IPS DF 6.9 (cell line): ENCODE measurements around the gene DGCR2.

ENCODE experiments used
- DNase-seq: peaks from one replicate; pipeline ENCODE4 v3.0.0-alpha.2; 2013; ENCODE audit warnings: low read depth, low spot score
- H3K27ac ChIP-seq: one replicate; pipeline ENCODE4 v1.5.1; 2013; ENCODE audit warnings: low read length, control low read depth
- H3K27me3 ChIP-seq: 2 replicates; pipeline ENCODE4 v1.6.1; 2013; ENCODE audit warnings: mild to moderate bottlenecking, low read length; ENCODE audit not compliant: control insufficient read depth, insufficient read depth
- H3K36me3 ChIP-seq: 2 replicates; pipeline ENCODE4 v1.6.1; 2013; ENCODE audit warnings: low read length; ENCODE audit not compliant: control insufficient read depth, insufficient read depth
- H3K4me1 ChIP-seq: 2 replicates; pipeline ENCODE4 v1.6.1; 2013; ENCODE audit warnings: low read length; ENCODE audit not compliant: control insufficient read depth, insufficient read depth
- H3K4me3 ChIP-seq: 2 replicates; pipeline ENCODE4 v1.5.1; 2013; ENCODE audit warnings: mild to moderate bottlenecking, low read length
- H3K9me3 ChIP-seq: 2 replicates; pipeline ENCODE4 v1.6.1; 2013; ENCODE audit warnings: low read length, inconsistent platforms; ENCODE audit not compliant: control insufficient read depth, insufficient read depth
- WGBS: extraction: QIAGEN DNeasy Blood & Tissue Kit; methylation state at CpG from one replicate; pipeline ENCODE4 v1.1.7; 2013; ENCODE audit warnings: mixed read lengths, missing lambda C conversion rate; ENCODE audit not compliant: insufficient read length, insufficient coverage; 5-methylcytosine and 5-hydroxymethylcytosine counted together

The DGCR2 gene

DNA sequence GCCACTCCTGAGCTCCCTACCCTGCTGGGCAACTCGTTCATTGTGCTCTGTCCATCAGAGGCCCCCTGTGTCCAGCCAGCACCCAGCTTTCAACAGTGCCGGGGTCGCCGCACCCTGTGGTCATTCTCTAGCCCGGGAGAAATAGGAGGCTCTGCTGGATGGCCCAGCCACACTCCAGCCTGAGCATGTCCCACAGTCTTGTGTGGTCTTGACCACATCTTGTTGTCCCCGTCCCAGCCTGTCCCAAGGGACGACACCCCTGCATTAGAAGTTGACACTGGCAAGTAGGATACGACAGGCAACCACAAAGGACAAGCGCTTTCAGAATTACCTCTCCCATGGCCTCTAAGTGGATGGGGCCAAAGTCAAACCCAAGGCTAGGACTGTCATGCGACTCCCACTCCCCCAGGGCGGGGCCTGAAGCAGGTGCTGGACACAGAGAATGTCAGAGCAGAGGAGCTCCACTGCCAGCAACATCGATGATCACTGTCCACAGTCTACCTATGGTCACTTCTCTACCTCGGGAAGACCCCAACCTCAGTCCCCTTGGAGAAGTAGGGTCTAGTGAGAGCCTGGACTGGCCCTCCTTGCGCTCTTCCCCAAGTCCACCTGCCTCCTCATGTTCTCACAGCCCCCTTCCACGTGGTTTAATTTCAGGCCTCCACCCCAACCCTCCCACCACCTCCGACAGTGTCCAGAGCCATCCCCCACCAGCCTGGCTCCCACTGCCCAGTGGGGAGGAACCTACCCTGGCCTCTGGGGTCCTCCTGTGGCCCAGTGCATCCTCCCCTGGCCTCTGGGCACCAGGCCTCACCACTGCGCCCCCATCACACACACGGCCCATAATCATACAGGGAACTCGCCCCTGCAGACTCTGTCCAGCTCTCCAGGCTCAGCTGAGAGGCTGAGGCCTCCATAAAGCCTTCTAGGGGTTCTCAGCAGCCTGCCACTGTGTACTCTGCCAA lies 4.4 kb upstream of the DGCR2 start:
- Histone ChIP-seq H3K27me3 (no peaks in the 10 kb centered on the region), H3K27ac (no peak overlapping the region), H3K9me3 (no peaks in the 10 kb centered on the region), H3K4me1 (no peaks in the 10 kb centered on the region; the same call in 1 of the 2 replicates), H3K36me3 (0 out of 2 replicates have a peak, but pooled peaks cover under 1% of the 10 kb centered on the region), H3K4me3 (no peak overlapping the region)
- DNase-seq: no peak
- WGBS: no CpG with 5 or more reads among the region's 19 CpGs

GRCh38 chr22:19125474-19126308 lies 3.5 kb upstream of the DGCR2 start:
- DNase-seq: no peak
- peaks cover 3% of the 10 kb centered on the region; the same call in 1 of the 2 replicates for H3K4me1 ChIP-seq
- no peaks in the 10 kb centered on the region for H3K9me3 ChIP-seq
- WGBS: no CpG with 5 or more reads among the region's 21 CpGs
- no peak overlapping the region for H3K27ac ChIP-seq
- H3K27me3 ChIP-seq: no peaks in the 10 kb centered on the region
- H3K36me3 ChIP-seq: no peaks in the 10 kb centered on the region
- no peak overlapping the region for H3K4me3 ChIP-seq

GRCh38 chr22:19125011-19125410 lies 2.8 kb upstream of the DGCR2 start:
- Histone ChIP-seq H3K4me3 (no peak overlapping the region), H3K36me3 (no peaks in the 10 kb centered on the region), H3K27ac (no peak overlapping the region), H3K9me3 (no peaks in the 10 kb centered on the region), H3K4me1 (peaks cover 3% of the 10 kb centered on the region; the same call in 1 of the 2 replicates), H3K27me3 (no peaks in the 10 kb centered on the region)
- no CpG with 5 or more reads among the region's 11 CpGs for WGBS
- no peak for DNase-seq

- WGBS: no CpG with 5 or more reads among the region's 4 CpGs
Observed at GRCh38 chr22:19124377-19124776, 2.2 kb upstream of the DGCR2 start.

DNA sequence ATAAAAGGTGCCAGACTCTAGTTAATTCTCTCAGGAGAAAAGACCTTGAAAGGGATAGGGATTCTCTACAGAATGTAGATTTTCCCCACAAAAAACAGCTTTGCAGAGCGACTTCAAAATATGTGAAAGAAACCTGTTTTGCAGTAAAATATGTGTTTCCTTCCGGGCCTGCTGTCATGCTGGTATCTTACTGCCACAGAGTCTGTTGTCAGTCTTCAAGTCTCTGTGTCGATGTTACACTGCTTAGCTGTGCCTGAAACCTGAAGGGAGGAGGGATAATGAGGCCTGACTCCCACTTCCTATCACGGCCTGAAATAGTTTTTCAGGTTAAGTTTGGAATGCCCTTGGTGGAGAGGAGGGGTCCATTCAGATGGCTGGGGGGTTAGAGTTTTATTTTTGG lies 1.7 kb upstream of the DGCR2 start:
- Histone ChIP-seq H3K4me1 (peaks cover 3% of the 10 kb centered on the region; the same call in 1 of the 2 replicates), H3K36me3 (no peaks in the 10 kb centered on the region), H3K9me3 (no peaks in the 10 kb centered on the region), H3K27me3 (no peaks in the 10 kb centered on the region), H3K4me3 (no peak overlapping the region), H3K27ac (no peak overlapping the region)
- no CpG with 5 or more reads among the region's 4 CpGs for WGBS
- DNase-seq: no peak

More at GRCh38 chr22:19124377-19124776, 2.2 kb upstream of the DGCR2 start:
- H3K27ac ChIP-seq: no peak overlapping the region
- peaks cover 3% of the 10 kb centered on the region; the same call in 1 of the 2 replicates for H3K4me1 ChIP-seq
- no peaks in the 10 kb centered on the region for H3K9me3 ChIP-seq
- no peak overlapping the region for H3K4me3 ChIP-seq
- no peak for DNase-seq
- no peaks in the 10 kb centered on the region for H3K36me3 ChIP-seq
- no peaks in the 10 kb centered on the region for H3K27me3 ChIP-seq

- Histone ChIP-seq H3K27me3 (no peaks in the 10 kb centered on the region), H3K9me3 (no peaks in the 10 kb centered on the region), H3K36me3 (no peaks in the 10 kb centered on the region), H3K4me1 (peaks cover 3% of the 10 kb centered on the region; the same call in 1 of the 2 replicates), H3K4me3 (peak overlapping the region; percentile 48; the same call in 1 of the 2 replicates), H3K27ac (no peak overlapping the region)
- DNase-seq: no peak
- no CpG with 5 or more reads among the region's 27 CpGs for whole genome bisulfite sequencing
Observed at GRCh38 chr22:19122752-19123492, 710 bp upstream of the DGCR2 start.

DNA sequence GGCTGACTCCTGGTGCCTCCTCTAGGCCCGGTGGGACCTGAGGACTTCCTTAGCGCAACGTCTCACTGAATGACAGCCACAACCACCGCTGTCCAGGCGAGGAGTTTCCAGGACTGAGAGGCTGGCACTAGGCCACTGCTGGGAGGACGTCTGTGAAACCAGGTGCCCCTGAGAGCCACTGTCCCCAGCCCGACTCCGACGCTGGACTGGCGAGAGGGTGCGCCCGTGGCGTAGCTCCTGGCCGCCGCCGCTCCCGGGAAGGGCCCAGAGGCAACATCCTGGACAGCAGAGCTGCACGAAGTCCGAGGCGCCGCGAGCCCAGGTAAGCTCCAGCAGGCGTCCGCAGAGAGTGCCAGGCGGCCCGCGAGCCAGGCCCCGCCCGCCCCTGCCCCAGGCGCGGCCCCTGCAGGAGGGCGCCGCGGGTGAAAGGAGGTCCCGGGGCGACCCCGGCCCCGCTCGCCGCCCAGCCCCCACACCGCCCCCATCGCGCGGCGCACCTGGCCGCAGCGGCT lies 525 bp downstream of the DGCR2 start:
- WGBS: no CpG with 5 or more reads among the region's 47 CpGs
- Histone ChIP-seq H3K27me3 (no peaks in the 10 kb centered on the region), H3K27ac (no peak overlapping the region), H3K4me3 (peak overlapping the region; percentile 96), H3K9me3 (no peaks in the 10 kb centered on the region), H3K36me3 (no peaks in the 10 kb centered on the region), H3K4me1 (peaks cover 3% of the 10 kb centered on the region; the same call in 1 of the 2 replicates)
- no peak for DNase-seq

- Histone ChIP-seq H3K27me3 (no peaks in the 10 kb centered on the region), H3K4me3 (peak overlapping the region; percentile 96), H3K9me3 (no peaks in the 10 kb centered on the region), H3K36me3 (no peaks in the 10 kb centered on the region), H3K4me1 (peaks cover 3% of the 10 kb centered on the region; the same call in 1 of the 2 replicates), H3K27ac (no peak overlapping the region)
- DNase-seq: no peak
- WGBS: no CpG with 5 or more reads among the region's 23 CpGs
Observed at GRCh38 chr22:19120829-19121630, 1.2 kb downstream of the DGCR2 start.

DNA sequence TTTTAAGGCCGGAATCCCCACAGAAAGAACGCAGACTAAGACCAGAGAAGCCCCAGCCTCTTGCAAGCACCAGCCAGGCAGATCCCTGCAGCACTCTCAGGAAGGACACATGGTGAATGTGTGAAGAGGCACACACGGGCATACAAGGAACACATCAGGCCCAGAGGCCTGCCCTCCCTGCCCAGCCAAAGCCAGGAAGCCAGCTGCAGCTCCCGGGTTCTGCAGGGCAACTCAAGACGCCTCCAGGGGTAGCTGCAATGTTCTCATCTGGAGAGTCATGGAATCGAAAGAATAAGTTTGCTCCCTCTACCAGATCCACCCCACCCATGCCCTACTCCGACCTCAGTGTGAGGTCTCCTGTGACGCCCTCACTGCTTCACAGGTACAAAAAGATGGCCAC lies 2.3 kb downstream of the DGCR2 start:
- Histone ChIP-seq H3K27me3 (no peaks in the 10 kb centered on the region), H3K9me3 (no peaks in the 10 kb centered on the region), H3K36me3 (no peaks in the 10 kb centered on the region), H3K4me1 (peaks cover 3% of the 10 kb centered on the region; the same call in 1 of the 2 replicates), H3K27ac (no peak overlapping the region), H3K4me3 (no peak overlapping the region)
- no peak for DNase-seq
- no CpG with 5 or more reads among the region's 8 CpGs for WGBS
